HEK293 (cell line): ENCODE data around the gene ACTR1A.
A peak's percentile ranks its signal among the peaks of the same experiment; 100 is the strongest.

Source experiments
- ATF2 ChIP-seq: fragments of 450-650 bp; formaldehyde crosslinking; IDR thresholded peaks from 2 replicates; pipeline ENCODE4 v1.5.1; 2016; ENCODE audit warnings: missing biosample characterization, missing genetic modification characterization, low read depth
- BCL11A ChIP-seq: fragments of 450-650 bp; formaldehyde crosslinking; IDR thresholded peaks from 2 replicates; pipeline ENCODE4 v1.5.1; 2016; ENCODE audit warnings: low read depth, missing biosample characterization, missing genetic modification characterization
- BCL11B ChIP-seq: fragments of 450-650 bp; formaldehyde crosslinking; IDR thresholded peaks from 2 replicates; pipeline ENCODE4 v1.5.1; 2016; ENCODE audit warnings: low read depth, missing biosample characterization, missing genetic modification characterization
- HOXA7 ChIP-seq: sonication (generic); formaldehyde crosslinking; IDR thresholded peaks from 2 replicates; pipeline ENCODE4 v1.8.1; 2022; ENCODE audit warnings: missing genetic modification reagents, borderline replicate concordance
- IKZF3 ChIP-seq: fragments of 450-650 bp; IDR thresholded peaks from 2 replicates; pipeline ENCODE4 v1.5.0; 2018; ENCODE audit warnings: missing biosample characterization, mild to moderate bottlenecking, missing genetic modification characterization, moderate library complexity
- INSM2 ChIP-seq: fragments of 450-650 bp; formaldehyde crosslinking; IDR thresholded peaks from 2 replicates; pipeline ENCODE4 v1.5.1; 2016; ENCODE audit warnings: missing biosample characterization, missing genetic modification characterization
- PRDM6 ChIP-seq: fragments of 450-650 bp; formaldehyde crosslinking; IDR thresholded peaks from 2 replicates; pipeline ENCODE4 v1.5.1; 2017; ENCODE audit warnings: missing biosample characterization, missing genetic modification characterization
- RBAK ChIP-seq: fragments of 450-650 bp; formaldehyde crosslinking; IDR thresholded peaks from 2 replicates; pipeline ENCODE4 v1.5.1; 2016; ENCODE audit warnings: missing biosample characterization, missing genetic modification characterization
- ZFP37 ChIP-seq: fragments of 450-650 bp; formaldehyde crosslinking; IDR thresholded peaks from 2 replicates; pipeline ENCODE4 v1.5.1; 2016; ENCODE audit warnings: missing biosample characterization, missing genetic modification characterization
- ZNF10 ChIP-seq: fragments of 450-650 bp; formaldehyde crosslinking; IDR thresholded peaks from 2 replicates; pipeline ENCODE4 v1.5.1; 2017; ENCODE audit warnings: missing biosample characterization, missing genetic modification characterization
- ZNF23 ChIP-seq: fragments of 450-650 bp; formaldehyde crosslinking; IDR thresholded peaks from 2 replicates; pipeline ENCODE4 v1.5.1; 2016; ENCODE audit warnings: missing biosample characterization, missing genetic modification characterization, borderline replicate concordance
- ZNF24 ChIP-seq: fragments of 450-650 bp; formaldehyde crosslinking; IDR thresholded peaks from 2 replicates; pipeline ENCODE4 v1.5.1; 2016; ENCODE audit warnings: missing biosample characterization, missing genetic modification characterization
- ZNF398 ChIP-seq: fragments of 450-650 bp; formaldehyde crosslinking; IDR thresholded peaks from 2 replicates; pipeline ENCODE4 v1.5.1; 2017; ENCODE audit warnings: missing biosample characterization, missing genetic modification characterization
- ZNF426 ChIP-seq: fragments of 450-650 bp; formaldehyde crosslinking; IDR thresholded peaks from 2 replicates; pipeline ENCODE4 v1.5.1; 2017; ENCODE audit warnings: missing biosample characterization, missing genetic modification characterization, mild to moderate bottlenecking, inconsistent platforms, moderate library complexity
- ZNF449 ChIP-seq: fragments of 450-650 bp; formaldehyde crosslinking; IDR thresholded peaks from 2 replicates; pipeline ENCODE4 v1.5.1; 2017; ENCODE audit warnings: missing biosample characterization, mild to moderate bottlenecking, missing genetic modification characterization, moderate library complexity
- ZNF501 ChIP-seq: fragments of 450-650 bp; formaldehyde crosslinking; IDR thresholded peaks from 2 replicates; pipeline ENCODE4 v1.5.1; 2016; ENCODE audit warnings: missing biosample characterization, missing genetic modification characterization
- ZNF521 ChIP-seq: fragments of 450-650 bp; formaldehyde crosslinking; IDR thresholded peaks from 2 replicates; pipeline ENCODE4 v1.5.1; 2017; ENCODE audit warnings: missing biosample characterization, mild to moderate bottlenecking, missing genetic modification characterization
- ZNF580 ChIP-seq: fragments of 450-650 bp; formaldehyde crosslinking; IDR thresholded peaks from 2 replicates; pipeline ENCODE4 v1.5.1; 2016; ENCODE audit warnings: missing biosample characterization, missing genetic modification characterization
- ZNF596 ChIP-seq: fragments of 450-650 bp; IDR thresholded peaks from 2 replicates; pipeline ENCODE4 v1.5.0; 2018; ENCODE audit warnings: missing biosample characterization, mild to moderate bottlenecking, missing genetic modification characterization, moderate library complexity
- ZNF610 ChIP-seq: fragments of 450-650 bp; formaldehyde crosslinking; IDR thresholded peaks from 2 replicates; pipeline ENCODE4 v1.5.1; 2016; ENCODE audit warnings: missing biosample characterization, missing genetic modification characterization, borderline replicate concordance
- ZNF624 ChIP-seq: fragments of 450-650 bp; formaldehyde crosslinking; IDR thresholded peaks from 2 replicates; pipeline ENCODE4 v1.5.1; 2017; ENCODE audit warnings: missing biosample characterization, missing genetic modification characterization
- ZNF639 ChIP-seq: fragments of 450-650 bp; formaldehyde crosslinking; IDR thresholded peaks from 2 replicates; pipeline ENCODE4 v1.5.1; 2016; ENCODE audit warnings: missing biosample characterization, missing genetic modification characterization
- ZNF692 ChIP-seq: fragments of 450-650 bp; formaldehyde crosslinking; IDR thresholded peaks from 2 replicates; pipeline ENCODE4 v1.5.1; 2016; ENCODE audit warnings: missing biosample characterization, missing genetic modification characterization
- ZNF777 ChIP-seq: fragments of 450-650 bp; formaldehyde crosslinking; IDR thresholded peaks from 2 replicates; pipeline ENCODE4 v1.5.1; 2017; ENCODE audit warnings: missing biosample characterization, missing genetic modification characterization, borderline replicate concordance
- ZNF785 ChIP-seq: fragments of 450-650 bp; formaldehyde crosslinking; IDR thresholded peaks from 2 replicates; pipeline ENCODE4 v1.5.1; 2016; ENCODE audit warnings: missing biosample characterization, missing genetic modification characterization
- ZSCAN4 ChIP-seq: fragments of 450-650 bp; formaldehyde crosslinking; IDR thresholded peaks from 2 replicates; pipeline ENCODE4 v1.5.1; 2017; ENCODE audit warnings: missing biosample characterization, missing genetic modification characterization

The ACTR1A gene

GRCh38 chr10:102432162-102432950 lies 70.2 kb downstream of the ACTR1A start, which contains the start of gene CUEDC2 (continued):
- TF ChIP-seq ZNF398 (tag by site-specific recombination): peak; percentile 80
- TF ChIP-seq ZNF426 (tag by site-specific recombination): no peak
- peak; percentile 93 for TF ChIP-seq ZNF639 (tag by site-specific recombination)
- no peak for TF ChIP-seq BCL11B
- no peak for TF ChIP-seq RBAK
- no peak for TF ChIP-seq ZNF624 (tag by site-specific recombination)
- peak; percentile 92 for TF ChIP-seq ZFP37 (tag by site-specific recombination)
- peak; percentile 89; the same call in 1 of the 2 replicates for TF ChIP-seq ZNF777
- TF ChIP-seq ZSCAN4 (tag by site-specific recombination): no peak; the same call in 1 of the 2 replicates
- TF ChIP-seq BCL11A (tag by site-specific recombination): no peak
- peak; percentile 46; the same call in 1 of the 2 replicates for TF ChIP-seq ZNF580 (tag by site-specific recombination)
- peak; percentile 90; the same call in 1 of the 2 replicates for TF ChIP-seq IKZF3 (tag by site-specific recombination)
- peak; percentile 88 for TF ChIP-seq ZNF692 (tag by site-specific recombination)
- TF ChIP-seq ZNF596: peak; percentile 93
- no peak for TF ChIP-seq ZNF24 (tag by site-specific recombination)
- TF ChIP-seq ZNF785 (tag by site-specific recombination): no peak
- no peak for TF ChIP-seq HOXA7 (CRISPR knock-in tag)
- TF ChIP-seq ZNF449 (tag by site-specific recombination): peak; percentile 79
- no peak for TF ChIP-seq ZNF23 (tag by site-specific recombination)
- TF ChIP-seq ZNF10: 0 out of 2 replicates have a peak, but pooled peaks have one; percentile 46
- no peak for TF ChIP-seq PRDM6 (tag by site-specific recombination)
- TF ChIP-seq INSM2 (tag by site-specific recombination): no peak
- 0 out of 2 replicates have a peak, but pooled peaks have one; percentile 50 for TF ChIP-seq ZNF610 (tag by site-specific recombination)
- no peak for TF ChIP-seq ZNF521
- peak; percentile 90 for TF ChIP-seq ZNF501 (tag by site-specific recombination)
- TF ChIP-seq ATF2 (tag by site-specific recombination): no peak
